GM12864 (cell line): Measurements from ENCODE around the gene COL8A1.

ENCODE experiments used
- DNase-seq: peaks from one replicate; pipeline ENCODE4 v3.0.0-alpha.2; 2011; ENCODE audit warnings: low read depth
- H3K4me3 ChIP-seq: 2 replicates; pipeline ENCODE4 v1.5.1; 2011; ENCODE audit warnings: mild to moderate bottlenecking, low read depth, low read length, control low read depth
- CTCF ChIP-seq: IDR thresholded peaks from 2 replicates; pipeline ENCODE4 v1.5.1; 2011; ENCODE audit warnings: low read depth, mild to moderate bottlenecking, moderate library complexity, low read length, control low read depth, inconsistent platforms; ENCODE audit errors: missing control alignments

COL8A1 gene

DNA sequence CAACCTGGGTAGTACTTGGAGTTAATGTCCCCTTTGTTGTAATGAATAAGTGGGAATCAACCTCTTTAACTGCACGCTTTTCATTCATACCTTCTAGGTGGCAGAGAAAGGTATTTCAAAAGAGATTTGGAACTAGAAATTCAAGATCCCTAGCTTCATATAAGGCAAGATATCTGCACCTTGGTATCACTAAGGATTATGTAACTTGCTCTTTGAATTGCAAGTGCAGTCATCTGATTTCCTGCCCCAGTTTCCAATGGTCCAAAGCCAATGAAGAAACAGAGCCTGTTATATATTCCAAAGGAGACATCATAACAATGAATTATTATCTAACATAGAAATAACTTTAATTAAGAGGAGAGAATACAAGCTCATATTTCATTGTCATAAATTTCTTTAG is 124.5 kb downstream of the COL8A1 start:
- DNase-seq: no peak
- no peak for TF ChIP-seq CTCF
- H3K4me3 ChIP-seq: no peak overlapping the region

DNA sequence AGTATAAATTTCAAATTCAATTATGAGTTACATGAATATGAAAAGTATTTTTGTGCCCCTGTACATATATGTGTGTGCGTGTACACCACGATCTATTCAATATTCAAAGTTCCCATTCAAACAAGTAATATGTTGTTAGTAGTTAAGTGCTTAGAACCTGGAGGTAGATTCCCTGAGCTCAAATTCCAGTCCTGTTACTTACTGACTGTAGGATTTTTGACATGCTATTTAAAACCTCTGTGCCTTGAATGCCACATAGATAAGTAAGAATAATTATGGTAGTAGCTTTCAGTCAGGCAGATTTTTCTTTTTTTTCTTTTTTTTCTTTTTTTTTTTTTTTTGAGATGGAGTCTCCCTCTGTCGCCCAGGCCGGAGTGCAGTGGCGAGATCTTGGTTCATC is 126.0 kb downstream of the COL8A1 start:
- DNase-seq: no peak
- no peak overlapping the region for H3K4me3 ChIP-seq
- TF ChIP-seq CTCF: no peak

DNA sequence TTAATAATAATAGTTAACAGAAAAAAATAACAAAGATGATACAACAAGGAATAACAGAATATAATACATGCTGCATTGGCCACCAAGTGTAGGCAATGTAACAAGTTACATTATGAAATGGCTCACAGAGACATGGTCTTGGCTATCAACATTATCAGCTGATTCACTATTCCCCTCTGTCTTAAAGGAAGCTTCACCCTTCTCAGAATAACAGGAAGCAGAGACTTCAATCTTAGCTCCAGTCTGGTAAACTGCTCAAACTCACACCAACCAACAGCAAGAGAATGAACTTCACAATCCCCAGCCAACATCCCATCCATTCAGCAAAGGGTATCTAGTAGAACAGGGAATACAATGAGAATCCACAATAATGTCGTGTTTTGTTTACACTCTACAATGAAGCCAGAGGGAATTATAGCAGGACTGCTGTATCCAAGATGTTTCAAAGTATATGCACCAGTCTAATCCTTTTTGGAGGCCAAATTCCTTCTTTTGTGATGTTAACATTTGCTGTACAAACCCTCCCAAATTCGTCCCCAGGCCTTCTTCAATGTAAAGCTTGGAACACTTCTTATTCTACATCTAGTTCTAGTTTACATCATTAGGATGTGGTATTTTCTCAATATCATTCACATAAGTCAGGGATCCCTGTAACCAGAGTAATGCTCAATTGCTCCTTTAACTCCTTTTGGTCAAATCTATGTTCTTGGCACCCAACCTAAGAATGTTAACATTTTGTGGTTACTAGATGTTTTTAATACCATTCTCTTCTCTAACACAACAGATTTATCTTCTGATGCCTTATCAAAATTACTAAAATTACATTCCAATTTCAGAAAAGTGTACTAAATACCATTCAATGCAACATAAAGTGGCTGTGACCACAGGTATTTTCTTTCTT is 126.9 kb downstream of the COL8A1 start:
- no peak for DNase-seq
- no peak for TF ChIP-seq CTCF
- H3K4me3 ChIP-seq: no peak overlapping the region

- no peak for TF ChIP-seq CTCF
- H3K4me3 ChIP-seq: no peak overlapping the region
- no peak for DNase-seq
Observed at GRCh38 chr3:99767291-99767690, 128.9 kb downstream of the COL8A1 start.

GRCh38 chr3:99768126-99768525 is 129.7 kb downstream of the COL8A1 start:
- no peak for TF ChIP-seq CTCF
- no peak for DNase-seq

GRCh38 chr3:99768808-99769501 is 130.6 kb downstream of the COL8A1 start:
- TF ChIP-seq CTCF: no peak
- no peak for DNase-seq
- H3K4me3 ChIP-seq: no peak overlapping the region

More at GRCh38 chr3:99768126-99768525, 129.7 kb downstream of the COL8A1 start:
- H3K4me3 ChIP-seq: no peak overlapping the region
